SK-N-SH (cell line): Measurements from ENCODE around the gene G2E3. TPM values are rescaled to one million over a fixed set of nuclear protein-coding genes. Genes with fewer than 3 reads are reported as not detected.

ENCODE experiments used
- CTCF ChIA-PET: fragments of 300-600, 350-600 bp; formaldehyde crosslinking; extraction: SDS; loops from one replicate; lab custom pipeline; 2021; lab: Yijun Ruan, JAX
- POLR2A ChIA-PET: fragments of 350-600 bp; sonication (Branson Sonifier 250); formaldehyde crosslinking; extraction: SDS; loops from one replicate; lab custom pipeline; 2020; ENCODE audit warnings: antibody characterized with exemption, inconsistent platforms; lab: Yijun Ruan, JAX
- DNase-seq: peaks from one replicate; pipeline ENCODE4 v3.0.0; 2012
- H2AFZ ChIP-seq: fragments of 200-600 bp; sonication (generic); 2 replicates; pipeline ENCODE4 v1.8.1; 2016; ENCODE audit warnings: antibody characterized with exemption, mild to moderate bottlenecking, low read depth
- H3F3A ChIP-seq: fragments of 200-600 bp; sonication (generic); replicated peaks from 2 replicates; pipeline ENCODE3; 2016; ENCODE audit warnings: antibody characterized with exemption, mild to moderate bottlenecking; ENCODE audit not compliant: insufficient read depth
- H3K27ac ChIP-seq, 2 experiments: fragments of 200-500 bp in 1 of 2; fragments of 200-600 bp in 1 of 2; sonication (Bioruptor generic) in 1 of 2; sonication (generic), shearing (Covaris generic) in 1 of 2; 2 replicates each; pipeline versions ENCODE4 v1.5.1 to v1.6.1; 2014 to 2016; ENCODE audit warnings: low read depth in 2 of 2, inconsistent platforms in 1 of 2, low read length in 1 of 2, mild to moderate bottlenecking in 1 of 2, mixed read lengths in 1 of 2
- H3K27me3 ChIP-seq: fragments of 200-600 bp; sonication (generic), shearing (Covaris generic); 2 replicates; pipeline ENCODE4 v1.6.1; 2016; ENCODE audit warnings: mixed run types; ENCODE audit not compliant: insufficient read depth
- H3K36me3 ChIP-seq, 2 experiments: fragments of 200-500 bp in 1 of 2; fragments of 200-600 bp in 1 of 2; sonication (Bioruptor generic) in 1 of 2; sonication (generic) in 1 of 2; replicated peaks in 1 of 2; 2 replicates each; pipeline versions ENCODE3 to v1.5.1; 2014 to 2016; ENCODE audit warnings: low read length in 1 of 2, mild to moderate bottlenecking in 1 of 2; ENCODE audit not compliant: insufficient read depth in 2 of 2, control insufficient read depth in 1 of 2
- H3K4me1 ChIP-seq, 2 experiments: fragments of 200-500 bp in 1 of 2; fragments of 200-600 bp in 1 of 2; sonication (Bioruptor generic) in 1 of 2; sonication (generic), shearing (Covaris generic) in 1 of 2; 2 replicates each; pipeline versions ENCODE4 v1.5.1 to v1.6.1; 2014 to 2016; ENCODE audit warnings: low read depth in 1 of 2, low read length in 1 of 2, mixed run types in 1 of 2; ENCODE audit not compliant: insufficient read depth in 2 of 2, control insufficient read depth in 1 of 2
- H3K4me2 ChIP-seq: fragments of 200-600 bp; sonication (generic), shearing (Covaris generic); 2 replicates; pipeline ENCODE4 v1.6.1; 2017; ENCODE audit warnings: mixed run types
- H3K4me3 ChIP-seq, 2 experiments: fragments of 200-500 bp in 1 of 2; fragments of 200-600 bp in 1 of 2; sonication (Bioruptor generic) in 1 of 2; sonication (generic), shearing (Covaris generic) in 1 of 2; 2 replicates each; pipeline versions ENCODE4 v1.5.1 to v1.8.1; 2014 to 2016; ENCODE audit warnings: low read depth in 2 of 2, inconsistent platforms in 1 of 2, low read length in 1 of 2, mild to moderate bottlenecking in 1 of 2, mixed read lengths in 1 of 2, moderate library complexity in 1 of 2
- H3K79me2 ChIP-seq: fragments of 200-600 bp; sonication (generic); 2 replicates; pipeline ENCODE4 v1.8.1; 2017; ENCODE audit warnings: mild to moderate bottlenecking; ENCODE audit not compliant: insufficient read depth
- H3K9ac ChIP-seq: fragments of 200-600 bp; sonication (generic); 2 replicates; pipeline ENCODE4 v1.6.1; 2017; ENCODE audit warnings: mixed run types
- H3K9me2 ChIP-seq: fragments of 200-600 bp; sonication (generic); 2 replicates; pipeline ENCODE4 v1.6.1; 2017; ENCODE audit warnings: mixed run types
- H3K9me3 ChIP-seq: fragments of 200-600 bp; sonication (generic); 2 replicates; pipeline ENCODE4 v1.6.1; 2017; ENCODE audit warnings: mixed run types, mild to moderate bottlenecking, moderate library complexity
- H4K20me1 ChIP-seq: fragments of 200-600 bp; sonication (generic); 2 replicates; pipeline ENCODE4 v1.6.1; 2017; ENCODE audit warnings: mild to moderate bottlenecking, mixed run types; ENCODE audit not compliant: insufficient read depth
- CHD2 ChIP-seq: fragments of 150-350 bp; IDR thresholded peaks from 2 replicates; pipeline ENCODE4 v1.6.1; 2018; ENCODE audit warnings: low read length; ENCODE audit not compliant: partially characterized antibody
- CTCF ChIP-seq: fragments of 200-600 bp; sonication (generic); IDR thresholded peaks from 2 replicates; pipeline ENCODE4 v1.6.1; 2017; ENCODE audit warnings: antibody characterized with exemption, mild to moderate bottlenecking, moderate library complexity
- ELF1 ChIP-seq: IDR thresholded peaks from 2 replicates; pipeline ENCODE4 v1.4.0; 2012
- FOXM1 ChIP-seq: IDR thresholded peaks from 2 replicates; pipeline ENCODE4 v1.4.0; 2012; ENCODE audit warnings: low read depth, mild to moderate bottlenecking
- GABPA ChIP-seq: IDR thresholded peaks from 2 replicates; pipeline ENCODE4 v1.4.0; 2012; ENCODE audit warnings: low read depth, mild to moderate bottlenecking
- GATA2 ChIP-seq: sonication (generic); formaldehyde crosslinking; IDR thresholded peaks from 2 replicates; pipeline ENCODE4 v1.5.0; 2020; ENCODE audit warnings: mild to moderate bottlenecking, missing genetic modification reagents
- IRF3 ChIP-seq: fragments of 150-350 bp; IDR thresholded peaks from 2 replicates; pipeline ENCODE4 v1.6.1; 2016; ENCODE audit warnings: mild to moderate bottlenecking, low read depth, low read length
- NRF1 ChIP-seq: IDR thresholded peaks from 2 replicates; pipeline ENCODE4 v1.6.1; 2012; ENCODE audit warnings: low read depth, mild to moderate bottlenecking, low read length
- RCOR1 ChIP-seq: fragments of 150-350 bp; IDR thresholded peaks from 2 replicates; pipeline ENCODE4 v1.6.1; 2017; ENCODE audit warnings: antibody characterized with exemption, low read length
- RFX5 ChIP-seq: IDR thresholded peaks from 2 replicates; pipeline ENCODE4 v1.6.1; 2012; ENCODE audit warnings: mild to moderate bottlenecking, improper control_type of control experiment, low read length
- RXRA ChIP-seq: IDR thresholded peaks from 2 replicates; pipeline ENCODE4 v1.4.0; 2012; ENCODE audit warnings: low read depth, mild to moderate bottlenecking, borderline replicate concordance
- SMC3 ChIP-seq: IDR thresholded peaks from 2 replicates; pipeline ENCODE4 v1.6.1; 2012; ENCODE audit warnings: low read depth, low read length, improper control_type of control experiment
- TCF12 ChIP-seq: IDR thresholded peaks from 2 replicates; pipeline ENCODE4 v1.4.0; 2012
- USF1 ChIP-seq: IDR thresholded peaks from 2 replicates; pipeline ENCODE4 v1.4.0; 2012; ENCODE audit warnings: low read depth, borderline replicate concordance
- WGBS: methylation state at CpG from one replicate; pipeline ENCODE4 v1.1.6; 2017; ENCODE audit warnings: low lambda C conversion rate; 5-methylcytosine and 5-hydroxymethylcytosine counted together
- polyA plus RNA-seq, 3 experiments: library from polyadenylated mRNA; depleted of rRNA; stranded (reverse); fragments of >200 nt; gene quantifications; 2 replicates each; pipeline ENCODE4 v1.2.3, GENCODE V29; 2012
- TF ChIP-seq, protein P1 (sequence below): IDR thresholded peaks from 2 replicates; pipeline ENCODE4 v1.4.0; 2012; ENCODE audit warnings: low read depth, borderline replicate concordance
- TF ChIP-seq, protein P2 (sequence below): IDR thresholded peaks from 2 replicates; pipeline ENCODE4 v1.4.0; 2012; ENCODE audit warnings: low read depth
- TF ChIP-seq, protein P3 (sequence below): fragments of 150-350 bp; IDR thresholded peaks from 2 replicates; pipeline ENCODE4 v1.6.1; 2017; ENCODE audit warnings: antibody characterized with exemption, low read length, low read depth, borderline replicate concordance

Gene G2E3
- polyA plus RNA-seq, 1 of the 3 experiments (the other 2 are of a cell fraction) = 2.9 TPM

GRCh38 chr14:30569903-30570226 is 10.9 kb downstream of the G2E3 start:
- H3K27me3 ChIP-seq = no peaks in the 10 kb centered on the region
- H3K9ac ChIP-seq = no peak overlapping the region
- peaks cover 15% of the 10 kb centered on the region for H3F3A ChIP-seq
- H3K9me2 ChIP-seq = no peaks in the 10 kb centered on the region
- peaks cover 80% of the 10 kb centered on the region for H4K20me1 ChIP-seq
- no peak overlapping the region; a peak in 2 of 4 replicates for H3K27ac ChIP-seq
- no peak overlapping the region for H2AFZ ChIP-seq
- ChIA-PET POLR2A (no interaction called here), CTCF (no interaction called here)
- DNase-seq = no peak
- H3K4me3 ChIP-seq = no peak overlapping the region
- H3K36me3 ChIP-seq = peaks cover 0 to 14% of the 10 kb centered on the region in 2 experiments
- no peak overlapping the region for H3K4me2 ChIP-seq
- 83% methylated on average over 1 of the region's 1 CpG for WGBS
- no peaks in the 10 kb centered on the region for H3K9me3 ChIP-seq
- no peak for TF ChIP-seq SMC3
- no peak for TF ChIP-seq NRF1
- peaks cover 3 to 19% of the 10 kb centered on the region in 2 experiments; a peak in 3 of 4 replicates for H3K4me1 ChIP-seq
- peaks cover 100% of the 10 kb centered on the region for H3K79me2 ChIP-seq

- no peaks in the 10 kb centered on the region for H3K9me2 ChIP-seq
- H3F3A ChIP-seq = peaks cover 7% of the 10 kb centered on the region
- H2AFZ ChIP-seq = no peak overlapping the region
- 93% methylated on average over 3 of the region's 3 CpGs for WGBS
- no peak overlapping the region for H3K4me3 ChIP-seq
- H3K4me1 ChIP-seq = peaks cover 3 to 19% of the 10 kb centered on the region in 2 experiments; a peak in 3 of 4 replicates
- H3K79me2 ChIP-seq = peaks cover 100% of the 10 kb centered on the region
- no peak overlapping the region for H3K27ac ChIP-seq
- no peaks in the 10 kb centered on the region for H3K9me3 ChIP-seq
- POLR2A ChIA-PET = no interaction called here
- no peak overlapping the region for H3K4me2 ChIP-seq
- peaks cover 69% of the 10 kb centered on the region for H4K20me1 ChIP-seq
- TF ChIP-seq GATA2 (CRISPR knock-in tag) = no peak
- TF ChIP-seq RXRA = no peak
- no peak for TF ChIP-seq NRF1
- TF ChIP-seq IRF3 = no peak
- no peak for TF ChIP-seq RFX5
- TF ChIP-seq RCOR1 = no peak
- no peak for TF ChIP-seq CTCF
- TF ChIP-seq, protein P1, sequence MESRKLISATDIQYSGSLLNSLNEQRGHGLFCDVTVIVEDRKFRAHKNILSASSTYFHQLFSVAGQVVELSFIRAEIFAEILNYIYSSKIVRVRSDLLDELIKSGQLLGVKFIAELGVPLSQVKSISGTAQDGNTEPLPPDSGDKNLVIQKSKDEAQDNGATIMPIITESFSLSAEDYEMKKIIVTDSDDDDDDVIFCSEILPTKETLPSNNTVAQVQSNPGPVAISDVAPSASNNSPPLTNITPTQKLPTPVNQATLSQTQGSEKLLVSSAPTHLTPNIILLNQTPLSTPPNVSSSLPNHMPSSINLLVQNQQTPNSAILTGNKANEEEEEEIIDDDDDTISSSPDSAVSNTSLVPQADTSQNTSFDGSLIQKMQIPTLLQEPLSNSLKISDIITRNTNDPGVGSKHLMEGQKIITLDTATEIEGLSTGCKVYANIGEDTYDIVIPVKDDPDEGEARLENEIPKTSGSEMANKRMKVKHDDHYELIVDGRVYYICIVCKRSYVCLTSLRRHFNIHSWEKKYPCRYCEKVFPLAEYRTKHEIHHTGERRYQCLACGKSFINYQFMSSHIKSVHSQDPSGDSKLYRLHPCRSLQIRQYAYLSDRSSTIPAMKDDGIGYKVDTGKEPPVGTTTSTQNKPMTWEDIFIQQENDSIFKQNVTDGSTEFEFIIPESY = no peak
- no peak for TF ChIP-seq FOXM1
- TF ChIP-seq, protein P2, sequence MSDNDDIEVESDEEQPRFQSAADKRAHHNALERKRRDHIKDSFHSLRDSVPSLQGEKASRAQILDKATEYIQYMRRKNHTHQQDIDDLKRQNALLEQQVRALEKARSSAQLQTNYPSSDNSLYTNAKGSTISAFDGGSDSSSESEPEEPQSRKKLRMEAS = no peak
- TF ChIP-seq TCF12 = no peak
- TF ChIP-seq GABPA = no peak
- no peak for TF ChIP-seq USF1
- TF ChIP-seq CHD2 = no peak
- TF ChIP-seq ELF1 = no peak
- TF ChIP-seq, protein P3, sequence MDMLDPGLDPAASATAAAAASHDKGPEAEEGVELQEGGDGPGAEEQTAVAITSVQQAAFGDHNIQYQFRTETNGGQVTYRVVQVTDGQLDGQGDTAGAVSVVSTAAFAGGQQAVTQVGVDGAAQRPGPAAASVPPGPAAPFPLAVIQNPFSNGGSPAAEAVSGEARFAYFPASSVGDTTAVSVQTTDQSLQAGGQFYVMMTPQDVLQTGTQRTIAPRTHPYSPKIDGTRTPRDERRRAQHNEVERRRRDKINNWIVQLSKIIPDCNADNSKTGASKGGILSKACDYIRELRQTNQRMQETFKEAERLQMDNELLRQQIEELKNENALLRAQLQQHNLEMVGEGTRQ = no peak
- H3K9ac ChIP-seq = no peak overlapping the region
- H3K27me3 ChIP-seq = no peaks in the 10 kb centered on the region
- peaks cover 0 to 15% of the 10 kb centered on the region in 2 experiments for H3K36me3 ChIP-seq
- DNase-seq = no peak
- CTCF ChIA-PET = interaction anchor here (2.0 kb wide), 1 partner anchor 14 kb away, joined by 5 read pairs; no protein-coding TSS in a partner anchor
Measured at GRCh38 chr14:30572237-30572636, 13.3 kb downstream of the G2E3 start.
